HCT116 (cell line): Measurements from ENCODE around the gene PPP2R1B. TPM values are rescaled to one million over a fixed set of nuclear protein-coding genes. Genes with fewer than 3 reads are reported as not detected.

Source experiments
- ATAC-seq: fragments of 200-7000 bp; cut with Tn5 transposase; 2 replicates; pipeline ENCODE4 v1.9.1; 2020; ENCODE audit warnings: mild to moderate bottlenecking, moderate library complexity
- BruUV-seq: library from RNA; stranded (reverse); fragments of 400-500 nt; replicated peaks from 2 replicates; lab custom pipeline; 2021; lab: Mats Ljungman, UMichigan
- CTCF ChIA-PET: fragments of 300-600 bp; sonication (Branson Sonifier 250); formaldehyde crosslinking; loops from one replicate; lab custom pipeline; 2021; ENCODE audit warnings: antibody characterized with exemption; lab: Charles Lee
- POLR2A ChIA-PET: fragments of 300-600, 350-600 bp; sonication (Branson Sonifier 250); formaldehyde crosslinking; loops from one replicate; lab custom pipeline; 2021; ENCODE audit warnings: antibody characterized with exemption; lab: Charles Lee
- RAD21 ChIA-PET, 2 experiments: fragments of 300-600 bp; sonication (Branson Sonifier 250); formaldehyde crosslinking; loops; one replicate each; lab custom pipeline; 2023; ENCODE audit warnings: low total read pairs in 2 of 2; ENCODE audit not compliant: uncharacterized antibody in 2 of 2, unreplicated experiment in 2 of 2, low non-redundant PET in 1 of 2; lab: Charles Lee
- DNase-seq: peaks from one replicate; pipeline ENCODE4 v3.0.0-alpha.2; 2010; ENCODE audit warnings: low read depth, low spot score
- H2AFZ ChIP-seq: fragments of 200-600 bp; shearing (Covaris generic), sonication (generic); 2 replicates; pipeline ENCODE4 v1.6.1; 2017; ENCODE audit warnings: low read depth, mixed run types, mixed read lengths, antibody characterized with exemption, low read length; ENCODE audit not compliant: poor library complexity, severe bottlenecking
- H3K27ac ChIP-seq: 2 replicates; pipeline ENCODE4 v1.5.1; 2012; ENCODE audit warnings: low read depth, low read length
- H3K27me3 ChIP-seq: fragments of 200-600 bp; sonication (generic); 2 replicates; pipeline ENCODE4 v1.6.1; 2016; ENCODE audit warnings: mixed run types, low read length, mixed read lengths; ENCODE audit not compliant: insufficient read depth
- H3K36me3 ChIP-seq, 2 experiments: fragments of 200-500 bp in 1 of 2; fragments of 200-600 bp in 1 of 2; sonication (Bioruptor generic) in 1 of 2; sonication (generic) in 1 of 2; 2 replicates each; pipeline versions ENCODE4 v1.5.1 to v1.6.1; 2014 to 2016; ENCODE audit warnings: low read length in 2 of 2, inconsistent platforms in 1 of 2, mixed read lengths in 1 of 2, mixed run types in 1 of 2; ENCODE audit not compliant: insufficient read depth in 2 of 2, control insufficient read depth in 1 of 2
- H3K4me1 ChIP-seq, 2 experiments: fragments of 200-600 bp in 1 of 2; sonication (generic) in 1 of 2; 2 replicates each; pipeline versions ENCODE4 v1.5.1 to v1.6.1; 2012 to 2017; ENCODE audit warnings: low read length in 2 of 2, inconsistent platforms in 1 of 2, mild to moderate bottlenecking in 1 of 2, mixed read lengths in 1 of 2, mixed run types in 1 of 2, moderate library complexity in 1 of 2; ENCODE audit not compliant: insufficient read depth in 2 of 2, control insufficient read depth in 1 of 2
- H3K4me2 ChIP-seq: fragments of 200-600 bp; sonication (generic); 2 replicates; pipeline ENCODE4 v1.6.1; 2017; ENCODE audit warnings: mixed run types, low read length, mixed read lengths
- H3K4me3 ChIP-seq, 2 experiments: fragments of 200-600 bp in 1 of 2; sonication (generic) in 1 of 2; replicated peaks in 1 of 2; 2 replicates each; pipeline ENCODE4 v1.5.1; 2011 to 2016; ENCODE audit warnings: low read length in 2 of 2, control low read depth in 1 of 2, low read depth in 1 of 2, mild to moderate bottlenecking in 1 of 2, mixed read lengths in 1 of 2, mixed run types in 1 of 2
- H3K79me2 ChIP-seq: fragments of 200-600 bp; sonication (generic); 2 replicates; pipeline ENCODE4 v1.6.1; 2017; ENCODE audit warnings: mild to moderate bottlenecking, mixed run types, low read length, moderate library complexity, mixed read lengths; ENCODE audit not compliant: insufficient read depth
- H3K9ac ChIP-seq: fragments of 200-600 bp; sonication (generic); 2 replicates; pipeline ENCODE4 v1.6.1; 2016; ENCODE audit warnings: low read length, mixed read lengths
- H3K9me2 ChIP-seq: fragments of 200-600 bp; sonication (generic), shearing (Covaris generic); 2 replicates; pipeline ENCODE4 v1.6.1; 2017; ENCODE audit warnings: mixed run types, mild to moderate bottlenecking, moderate library complexity; ENCODE audit not compliant: insufficient read depth
- H3K9me3 ChIP-seq, 2 experiments: fragments of 200-500 bp in 1 of 2; fragments of 200-600 bp in 1 of 2; sonication (Bioruptor generic) in 1 of 2; sonication (generic) in 1 of 2; 2 replicates each; pipeline ENCODE4 v1.6.1; 2014 to 2017; ENCODE audit warnings: low read length in 2 of 2, mixed read lengths in 2 of 2, inconsistent platforms in 1 of 2, low read depth in 1 of 2, mild to moderate bottlenecking in 1 of 2, mixed run types in 1 of 2, moderate library complexity in 1 of 2; ENCODE audit not compliant: control insufficient read depth in 1 of 2, insufficient read depth in 1 of 2
- H4K20me1 ChIP-seq: fragments of 200-600 bp; sonication (generic), shearing (Covaris generic); 2 replicates; pipeline ENCODE4 v1.6.1; 2017; ENCODE audit warnings: mixed run types, mild to moderate bottlenecking, moderate library complexity; ENCODE audit not compliant: insufficient read depth
- EGR1 ChIP-seq: IDR thresholded peaks from 2 replicates; pipeline ENCODE4 v1.6.1; 2012; ENCODE audit warnings: low read depth
- EZH2 ChIP-seq: fragments of 200-600 bp; sonication (generic); IDR thresholded peaks from 2 replicates; pipeline ENCODE4 v1.6.1; 2017; ENCODE audit warnings: antibody characterized with exemption, mixed run types
- JUND ChIP-seq: IDR thresholded peaks from 2 replicates; pipeline ENCODE4 v1.6.1; 2012
- POLR2A ChIP-seq: IDR thresholded peaks from 2 replicates; pipeline ENCODE4 v1.7.0; 2011; ENCODE audit warnings: borderline replicate concordance; ENCODE audit not compliant: insufficient read depth, insufficient read length; ENCODE audit errors: extremely low read depth
- RAD21 ChIP-seq: IDR thresholded peaks from 2 replicates; pipeline ENCODE4 v1.6.1; 2012; ENCODE audit warnings: low read depth, mild to moderate bottlenecking
- REST ChIP-seq: IDR thresholded peaks from 2 replicates; pipeline ENCODE4 v1.6.1; 2012; ENCODE audit warnings: low read depth
- SIN3A ChIP-seq: IDR thresholded peaks from 2 replicates; pipeline ENCODE4 v1.6.1; 2012; ENCODE audit warnings: low read depth
- SRF ChIP-seq: IDR thresholded peaks from 2 replicates; pipeline ENCODE4 v1.6.1; 2012; ENCODE audit warnings: low read depth
- ZBTB33 ChIP-seq: IDR thresholded peaks from 2 replicates; pipeline ENCODE4 v1.6.1; 2011; ENCODE audit warnings: mild to moderate bottlenecking, low read length, moderate library complexity; ENCODE audit not compliant: insufficient replicate concordance; ENCODE audit errors: extremely low read depth
- ZNF274 ChIP-seq: fragments of 200-500 bp; sonication (Bioruptor generic); IDR thresholded peaks from 2 replicates; pipeline ENCODE4 v1.6.1; 2014; ENCODE audit warnings: mild to moderate bottlenecking, low read depth, low read length, inconsistent platforms
- intact Hi-C: fragments of 100-400 bp; cut with micrococcal nuclease; formaldehyde crosslinking; loops from 2 replicates; pipeline ENCODE4 v1.10.0; 2022
- total RNA-seq: library from RNA; stranded (reverse); gene quantifications from one replicate; pipeline ENCODE4 v1.2.1, GENCODE V29; 2021; ENCODE audit not compliant: unreplicated experiment

Gene PPP2R1B
- total RNA-seq, 1 experiment from 2014 or later, result 24.9 TPM

DNA sequence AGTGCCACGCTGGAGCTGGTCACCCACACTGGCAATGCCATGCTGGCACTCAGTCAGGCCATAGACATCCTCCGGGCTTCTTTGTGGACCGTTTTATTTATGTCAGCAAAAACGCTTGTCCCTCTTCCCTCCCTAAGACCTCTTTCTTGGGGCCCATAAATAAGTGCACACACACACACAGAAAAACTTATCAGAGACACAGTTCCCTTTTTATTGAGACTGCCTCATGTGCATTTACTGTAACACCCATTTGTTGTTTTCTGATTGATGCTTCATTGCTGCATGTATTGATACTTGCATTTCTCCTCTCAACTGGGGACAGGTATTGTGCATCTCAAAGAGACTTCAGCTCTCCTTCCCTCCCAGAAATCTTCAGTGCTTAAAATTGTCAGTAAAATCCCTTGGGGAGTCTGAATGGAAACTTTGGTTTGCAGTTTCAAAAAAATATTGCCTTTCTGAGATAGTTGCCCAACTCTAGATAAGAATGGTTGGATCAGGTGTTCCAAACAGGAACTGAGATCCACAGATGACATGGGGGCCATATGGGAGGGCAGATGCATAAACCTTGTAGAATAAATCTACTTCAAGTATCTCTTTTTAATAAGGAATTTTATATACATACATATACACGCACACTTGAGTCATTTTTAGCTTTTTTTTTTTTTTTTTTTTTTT is 50.9 kb downstream of the PPP2R1B start:
- Histone ChIP-seq H3K4me1 (no peaks in the 10 kb centered on the region), H3K4me3 (no peak overlapping the region), H3K9me2 (no peaks in the 10 kb centered on the region), H2AFZ (no peak overlapping the region), H3K27me3 (no peaks in the 10 kb centered on the region)
- no peak for DNase-seq
- BruUV-seq, result no TSS peak
- TF ChIP-seq POLR2A, result no peak
- no peak for TF ChIP-seq EZH2
- TF ChIP-seq REST, result no peak
- no peak for TF ChIP-seq ZNF274
- TF ChIP-seq SIN3A, result no peak
- no peak for TF ChIP-seq SRF
- no peak for TF ChIP-seq EGR1
- TF ChIP-seq JUND, result no peak
- TF ChIP-seq RAD21, result no peak
- no peak for TF ChIP-seq ZBTB33
- TF ChIP-seq, all 23 proteins: peak for 0
- H3K36me3 ChIP-seq, result peaks cover 7% of the 10 kb centered on the region in 2 experiments; a peak in 3 of 4 replicates
- H3K27ac ChIP-seq, result no peak overlapping the region
- H3K9me3 ChIP-seq, result no peaks in the 10 kb centered on the region
- RAD21 ChIA-PET, result no interaction called here
- H4K20me1 ChIP-seq, result no peaks in the 10 kb centered on the region
- H3K79me2 ChIP-seq, result no peaks in the 10 kb centered on the region
- no peak overlapping the region for H3K4me2 ChIP-seq
- no peak overlapping the region for H3K9ac ChIP-seq
- no peak for ATAC-seq
- CTCF ChIA-PET, result no interaction called here
- intact Hi-C loops, result no loop called here
- POLR2A ChIA-PET, result interaction anchor here (0.7 kb wide), 1 partner anchor 21 kb away, joined by 3 read pairs; no protein-coding TSS in a partner anchor
